Stimulated activated naive CD8-positive, alpha-beta T cell treated with anti-CD3 and anti-CD28 coated beads, Interleukin-15, Interleukin-2, amounts not matched to agents 100 U/mL and 50 U/mL, for 24 hours (primary cell): ENCODE measurements around the gene POMP.
"Not testable (repeated sequence)": the region's sequence is repeated elsewhere in the genome, so short reads cannot be mapped to it uniquely, and the experiment has no call there.

Experiments used
- ATAC-seq: fragments of 150-1000 bp; cut with Tn5 transposase; one replicate; pipeline ENCODE4 v1.10.0; 2021
- DNase-seq: peaks from one replicate; pipeline ENCODE4 v3.0.0; 2021

POMP gene

GRCh38 chr13:28637714-28638355 is 21.1 kb upstream of the POMP start:
- no peak for DNase-seq
- ATAC-seq: peak; percentile 25

- no peak for DNase-seq
- ATAC-seq: no peak
Measured at GRCh38 chr13:28638756-28639155, 20.2 kb upstream of the POMP start.

GRCh38 chr13:28640861-28641599 is 17.9 kb upstream of the POMP start:
- ATAC-seq (no peak), DNase-seq (no peak)

- ATAC-seq: no peak
- DNase-seq: no peak
Measured at GRCh38 chr13:28641600-28641926, 17.4 kb upstream of the POMP start.

- DNase-seq: no peak
- peak; percentile 79 for ATAC-seq
Measured at GRCh38 chr13:28650284-28650683, 8.6 kb upstream of the POMP start.

- ATAC-seq (peak; percentile 51), DNase-seq (no peak)
Measured at GRCh38 chr13:28651810-28652401, 7.0 kb upstream of the POMP start.

GRCh38 chr13:28653111-28653510 is 5.8 kb upstream of the POMP start:
- no peak for DNase-seq

GRCh38 chr13:28654276-28654675 is 4.7 kb upstream of the POMP start:
- ATAC-seq: no peak
- no peak for DNase-seq

More at GRCh38 chr13:28653111-28653510, 5.8 kb upstream of the POMP start:
- no peak for ATAC-seq

- DNase-seq (no peak), ATAC-seq (no peak)
Measured at GRCh38 chr13:28655561-28655960, 3.4 kb upstream of the POMP start.

GRCh38 chr13:28657784-28658538 is 969 bp upstream of the POMP start:
- DNase-seq (no peak), ATAC-seq (no peak)

- ATAC-seq (no peak), DNase-seq (no peak)
Measured at GRCh38 chr13:28658539-28658795, 463 bp upstream of the POMP start.

GRCh38 chr13:28659621-28659970 is 666 bp downstream of the POMP start:
- peak; percentile 76 for ATAC-seq
- no peak for DNase-seq

GRCh38 chr13:28666897-28667488 is 8.1 kb downstream of the POMP start:
- DNase-seq: no peak

GRCh38 chr13:28671126-28671792 is 12.3 kb downstream of the POMP start:
- no peak for DNase-seq
- ATAC-seq: no peak

More at GRCh38 chr13:28666897-28667488, 8.1 kb downstream of the POMP start:
- no peak for ATAC-seq

- ATAC-seq (no peak), DNase-seq (no peak)
Measured at GRCh38 chr13:28678809-28679208, 19.9 kb downstream of the POMP start.

- DNase-seq: no peak
- no peak for ATAC-seq
Measured at GRCh38 chr13:28679628-28680027, 20.7 kb downstream of the POMP start.

- ATAC-seq (no peak), DNase-seq (no peak)
Measured at GRCh38 chr13:28680541-28680940, 21.6 kb downstream of the POMP start.

- ATAC-seq, DNase-seq: not testable (repeated sequence)
Measured at GRCh38 chr13:28683169-28683568, 24.2 kb downstream of the POMP start.

GRCh38 chr13:28684257-28684656 is 25.3 kb downstream of the POMP start:
- ATAC-seq (no peak), DNase-seq (no peak)

- no peak for DNase-seq
- no peak for ATAC-seq
Measured at GRCh38 chr13:28685114-28685513, 26.2 kb downstream of the POMP start.

GRCh38 chr13:28685892-28686291 is 27.0 kb downstream of the POMP start:
- ATAC-seq (no peak), DNase-seq (no peak)
